ENCODE measurements around the gene SRD5A1.

The SRD5A1 gene

DNA sequence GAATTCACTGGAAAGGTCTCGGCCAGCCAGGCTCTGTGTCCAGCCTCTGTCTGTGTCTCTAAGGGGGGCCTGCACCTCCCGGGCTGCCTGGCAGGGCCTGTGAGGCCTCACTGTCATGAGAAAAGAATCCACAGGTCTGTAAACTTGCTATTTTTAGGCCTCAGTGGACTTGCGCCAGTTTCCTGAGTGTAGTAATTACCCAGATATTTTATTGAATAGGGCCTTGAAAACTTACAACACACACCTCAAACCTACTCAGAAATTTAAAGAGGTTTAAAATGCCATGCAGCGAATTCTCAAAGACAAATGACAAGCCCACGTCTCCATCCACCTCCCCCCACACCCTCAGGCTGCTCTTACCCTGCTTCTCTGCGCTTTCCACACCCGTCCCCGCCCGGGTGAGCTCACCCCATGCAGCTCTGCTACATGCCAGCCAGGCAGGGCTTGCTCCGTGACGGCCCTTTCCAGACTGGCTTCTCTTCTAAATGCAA is 71.2 kb downstream of the SRD5A1 start:
- Mint-ChIP-seq H3K9me3 (no peaks in the 10 kb centered on the region), H3K4me1 (peaks cover 20% of the 10 kb centered on the region), H3K27ac (no peak overlapping the region), H3K4me3 (no peak overlapping the region), H3K27me3 (peaks cover 24% of the 10 kb centered on the region)
- ATAC-seq (no peak), DNase-seq (no peak)

DNA sequence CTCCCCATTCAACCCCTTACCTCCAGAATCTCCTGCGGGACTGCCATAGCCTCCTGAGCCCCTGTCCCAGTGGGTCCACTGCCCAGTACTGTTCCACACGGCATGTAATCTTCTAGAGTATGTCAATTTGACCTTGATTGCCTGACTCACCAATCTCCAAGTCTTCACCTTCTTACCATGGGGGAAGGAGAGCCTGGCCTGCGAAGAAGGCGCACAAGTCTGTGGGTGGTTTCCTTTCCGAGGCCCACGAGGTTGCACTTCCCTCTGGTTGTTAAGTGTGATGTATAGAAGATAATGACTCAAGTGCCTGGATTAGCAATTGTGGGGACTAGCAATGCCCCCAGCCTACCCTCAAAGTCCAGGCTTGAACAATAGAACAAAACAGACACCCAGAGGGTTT is 71.8 kb downstream of the SRD5A1 start:
- Mint-ChIP-seq H3K4me3 (peak overlapping the region in 1 of 2 donors; percentile 10), H3K9me3 (no peaks in the 10 kb centered on the region)

DNA sequence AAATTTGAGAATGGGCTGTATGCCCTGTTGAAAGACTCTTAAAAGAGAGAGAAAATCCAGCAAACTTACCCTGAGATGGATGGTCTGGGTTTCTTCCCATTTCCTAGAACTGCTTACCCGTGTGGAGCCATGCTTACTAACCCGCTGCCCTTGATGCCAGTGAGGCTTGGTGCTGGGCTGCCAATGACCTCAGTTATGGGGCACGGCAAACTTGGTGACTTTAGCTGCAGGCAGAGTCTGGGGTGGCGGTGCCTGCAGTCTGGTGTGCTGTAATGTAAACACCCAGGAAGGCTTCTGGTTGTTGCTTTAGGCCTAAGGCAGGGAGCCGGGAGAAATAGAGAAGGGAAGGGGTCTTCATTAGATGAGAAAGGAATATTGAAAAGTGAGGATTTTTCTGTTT is 72.7 kb downstream of the SRD5A1 start:
- Mint-ChIP-seq H3K9me3 (no peaks in the 10 kb centered on the region), H3K27ac (peak overlapping the region in 1 of 2 donors; percentile 82), H3K4me1 (peaks cover 20% of the 10 kb centered on the region), H3K4me3 (no peak overlapping the region), H3K27me3 (peaks cover 18% of the 10 kb centered on the region)
- ATAC-seq (no peak), DNase-seq (no peak)

More for the DNA sequence above, 71.8 kb downstream of the SRD5A1 start:
- DNase-seq, result no peak
- H3K4me1 Mint-ChIP-seq, result peaks cover 20% of the 10 kb centered on the region
- no peak for ATAC-seq
- H3K27me3 Mint-ChIP-seq, result peaks cover 18% of the 10 kb centered on the region
- H3K27ac Mint-ChIP-seq, result no peak overlapping the region

DNA sequence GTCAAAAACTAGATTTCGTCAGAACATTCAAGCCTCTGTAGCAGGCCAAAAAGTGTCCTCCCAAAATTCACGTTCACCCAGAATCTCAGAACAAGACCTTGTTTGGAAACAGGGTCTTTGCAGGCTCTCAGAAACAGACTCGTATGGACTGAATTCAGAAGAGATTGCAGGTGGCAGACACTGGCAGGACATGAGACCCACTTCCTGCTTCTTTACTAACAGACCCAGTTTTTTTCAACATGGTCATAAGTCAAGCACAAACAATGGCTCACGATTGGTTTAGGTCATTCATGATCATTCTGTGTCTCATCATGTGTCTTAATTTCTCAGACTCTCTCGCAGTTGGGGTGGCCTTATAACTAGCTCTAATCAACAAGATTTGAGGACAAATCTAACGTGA is 74.6 kb downstream of the SRD5A1 start:
- DNase-seq (no peak), ATAC-seq (no peak)
- Mint-ChIP-seq H3K4me3 (no peak overlapping the region), H3K4me1 (peaks cover 29% of the 10 kb centered on the region), H3K27ac (no peak overlapping the region), H3K27me3 (peaks cover 10% of the 10 kb centered on the region), H3K9me3 (no peaks in the 10 kb centered on the region)

DNA sequence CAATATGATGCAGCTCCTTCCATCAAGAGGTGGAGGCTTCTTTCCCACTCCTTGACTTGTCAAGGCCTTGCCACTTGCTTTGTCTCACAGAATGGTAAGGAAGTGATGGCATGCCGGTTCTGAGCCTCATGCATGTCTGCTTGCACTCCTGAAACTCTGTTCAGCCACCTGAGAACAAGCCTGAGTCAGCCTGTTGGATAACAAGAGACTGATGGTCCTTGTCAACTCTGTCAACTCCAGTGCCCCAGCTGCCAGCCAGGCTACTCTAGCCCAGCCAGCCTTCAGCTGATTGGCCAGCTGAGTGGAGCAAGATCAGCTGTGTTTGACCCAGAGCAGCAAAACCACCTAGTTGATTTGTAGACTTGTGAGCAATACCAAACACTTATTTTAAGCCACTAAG is 75.6 kb downstream of the SRD5A1 start:
- H3K4me1 Mint-ChIP-seq, result peaks cover 29% of the 10 kb centered on the region
- H3K27me3 Mint-ChIP-seq, result peaks cover 10% of the 10 kb centered on the region
- no peaks in the 10 kb centered on the region for H3K9me3 Mint-ChIP-seq
- no peak overlapping the region for H3K27ac Mint-ChIP-seq
- ATAC-seq (no peak), DNase-seq (no peak)
- no peak overlapping the region for H3K4me3 Mint-ChIP-seq

DNA sequence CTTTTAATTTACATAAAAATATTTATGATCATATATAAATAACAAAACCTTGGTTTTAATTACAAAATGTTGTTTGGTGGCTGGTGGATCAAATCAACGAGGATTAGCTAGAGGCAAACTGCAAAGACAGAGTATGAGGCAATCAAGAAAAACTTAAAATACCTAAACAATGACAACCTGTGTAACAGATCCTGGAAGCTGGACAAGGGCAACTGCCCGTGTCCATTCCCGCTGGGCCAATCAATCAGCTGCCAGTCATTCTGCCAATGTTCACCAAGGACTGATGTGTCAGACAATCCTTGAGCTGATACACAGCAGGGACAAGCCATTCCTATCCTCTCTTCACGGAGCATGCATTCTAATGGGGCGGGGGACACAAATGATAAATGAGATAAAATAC is 76.8 kb downstream of the SRD5A1 start:
- Mint-ChIP-seq H3K9me3 (no peaks in the 10 kb centered on the region), H3K27me3 (peaks cover 10% of the 10 kb centered on the region), H3K27ac (no peak overlapping the region), H3K4me3 (no peak overlapping the region), H3K4me1 (peaks cover 24% of the 10 kb centered on the region)
- no peak for DNase-seq
- ATAC-seq, result no peak

DNA sequence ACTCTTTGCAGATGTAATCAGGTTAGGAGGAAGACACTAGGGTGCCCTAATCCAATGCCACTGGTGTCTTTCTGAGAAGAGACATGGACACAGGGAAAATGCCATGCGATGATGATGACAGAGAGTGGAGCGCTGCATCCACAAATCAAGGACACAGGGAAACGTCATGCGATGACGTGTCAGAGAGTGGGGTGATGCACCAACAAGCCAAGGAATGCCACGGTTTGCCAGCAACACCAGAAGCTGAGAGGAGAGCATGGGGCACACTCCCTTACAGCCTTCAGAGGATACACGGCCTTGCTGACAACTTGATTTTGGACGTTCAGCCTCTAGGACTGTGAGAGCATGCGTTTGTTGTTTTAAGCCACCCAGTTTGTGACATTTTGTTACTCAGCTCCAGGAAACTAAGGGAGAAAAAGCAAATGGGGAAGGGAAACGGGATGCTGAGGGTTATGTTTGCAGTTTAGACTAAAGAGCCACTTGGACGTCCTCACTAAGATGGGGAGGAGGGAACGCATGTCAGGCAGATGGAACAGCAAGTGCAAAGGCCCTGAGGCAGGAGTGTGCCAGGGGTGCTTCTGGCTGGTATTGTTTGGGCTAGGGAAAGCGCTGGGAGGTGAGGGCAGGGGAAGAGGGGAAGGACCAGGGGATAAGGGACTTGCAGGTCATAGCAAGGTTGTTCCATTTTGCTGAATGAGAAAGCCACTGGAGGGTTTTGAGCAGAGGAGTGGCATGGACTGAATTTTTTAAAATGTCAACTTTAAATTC is 77.5 kb downstream of the SRD5A1 start:
- H3K27ac Mint-ChIP-seq, result peak overlapping the region in 1 of 2 donors; percentile 44
- DNase-seq (no peak), ATAC-seq (no peak)
- no peak overlapping the region for H3K4me3 Mint-ChIP-seq
- peaks cover 19% of the 10 kb centered on the region for H3K4me1 Mint-ChIP-seq
- H3K27me3 Mint-ChIP-seq, result peaks cover 10% of the 10 kb centered on the region
- no peaks in the 10 kb centered on the region for H3K9me3 Mint-ChIP-seq

DNA sequence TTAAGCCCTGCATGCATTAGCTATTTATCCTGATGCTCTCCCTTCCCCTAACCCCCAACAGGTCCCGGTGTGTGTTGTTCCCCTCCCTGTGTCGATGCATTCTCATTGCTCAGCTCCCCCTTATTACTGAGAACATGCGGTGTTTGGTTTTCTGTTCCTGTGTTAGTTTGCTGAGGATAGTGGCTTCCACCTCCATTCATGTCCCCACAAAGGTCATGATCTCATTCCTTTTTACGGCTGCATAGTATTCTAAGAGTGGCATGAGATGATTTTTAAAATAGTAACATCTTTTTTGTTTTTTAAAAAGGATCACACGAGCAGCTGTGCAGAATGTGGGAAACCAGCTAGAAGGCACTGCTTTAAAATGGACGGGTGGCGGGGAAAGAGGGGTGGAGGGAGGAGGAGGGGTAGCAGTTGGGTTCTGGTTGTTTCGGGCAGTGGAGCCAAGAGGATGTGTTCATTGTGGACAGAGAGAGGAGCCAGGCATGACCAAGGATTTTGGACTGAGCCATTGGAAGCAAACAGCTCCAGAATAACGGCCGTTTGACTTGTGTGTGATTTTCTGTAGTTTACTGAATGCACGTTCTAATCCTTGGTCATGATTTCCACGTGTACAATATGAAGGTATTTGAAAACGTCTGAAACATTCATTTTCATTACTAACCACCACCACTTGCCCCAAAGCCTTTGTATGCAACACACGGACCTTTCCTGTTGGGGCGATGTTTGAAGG is 78.3 kb downstream of the SRD5A1 start:
- Mint-ChIP-seq H3K9me3 (no peaks in the 10 kb centered on the region), H3K27me3 (peaks cover 10% of the 10 kb centered on the region)
- no peak for ATAC-seq

DNA sequence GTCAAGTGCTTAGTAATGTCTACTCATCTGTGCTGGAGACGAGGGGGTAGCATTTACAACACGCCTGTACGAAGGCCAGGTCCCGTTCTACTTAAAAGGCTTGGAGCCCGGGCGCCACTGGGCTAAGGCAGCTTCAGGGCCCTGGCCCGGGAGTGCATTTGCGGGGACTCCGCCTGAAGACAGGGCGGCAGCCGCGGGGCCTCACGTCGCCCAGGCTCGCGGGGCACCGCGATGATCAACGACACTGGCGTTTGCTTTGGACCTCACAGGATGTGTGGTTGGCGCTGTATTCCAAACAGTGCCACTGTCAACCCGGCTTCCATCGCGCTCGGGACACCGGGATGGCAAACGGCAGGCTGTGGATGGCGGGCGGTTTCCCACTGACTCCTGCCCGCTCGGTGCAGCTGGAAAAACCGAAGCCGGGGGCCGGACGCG is 78.9 kb downstream of the SRD5A1 start:
- DNase-seq (peak; percentile 56 to 65), ATAC-seq (peak; percentile 42)
- H3K4me3 Mint-ChIP-seq, result peak overlapping the region; percentile 85 to 89
- H3K9me3 Mint-ChIP-seq, result no peaks in the 10 kb centered on the region
- H3K4me1 Mint-ChIP-seq, result peaks cover 24% of the 10 kb centered on the region
- H3K27ac Mint-ChIP-seq, result peak overlapping the region; percentile 78 to 96
- peaks cover 10% of the 10 kb centered on the region for H3K27me3 Mint-ChIP-seq

More for the DNA sequence above, 78.3 kb downstream of the SRD5A1 start:
- peak overlapping the region; percentile 78 to 96 for H3K27ac Mint-ChIP-seq
- DNase-seq, result no peak
- H3K4me1 Mint-ChIP-seq, result peaks cover 19% of the 10 kb centered on the region
- peak overlapping the region; percentile 85 to 89 for H3K4me3 Mint-ChIP-seq

DNA sequence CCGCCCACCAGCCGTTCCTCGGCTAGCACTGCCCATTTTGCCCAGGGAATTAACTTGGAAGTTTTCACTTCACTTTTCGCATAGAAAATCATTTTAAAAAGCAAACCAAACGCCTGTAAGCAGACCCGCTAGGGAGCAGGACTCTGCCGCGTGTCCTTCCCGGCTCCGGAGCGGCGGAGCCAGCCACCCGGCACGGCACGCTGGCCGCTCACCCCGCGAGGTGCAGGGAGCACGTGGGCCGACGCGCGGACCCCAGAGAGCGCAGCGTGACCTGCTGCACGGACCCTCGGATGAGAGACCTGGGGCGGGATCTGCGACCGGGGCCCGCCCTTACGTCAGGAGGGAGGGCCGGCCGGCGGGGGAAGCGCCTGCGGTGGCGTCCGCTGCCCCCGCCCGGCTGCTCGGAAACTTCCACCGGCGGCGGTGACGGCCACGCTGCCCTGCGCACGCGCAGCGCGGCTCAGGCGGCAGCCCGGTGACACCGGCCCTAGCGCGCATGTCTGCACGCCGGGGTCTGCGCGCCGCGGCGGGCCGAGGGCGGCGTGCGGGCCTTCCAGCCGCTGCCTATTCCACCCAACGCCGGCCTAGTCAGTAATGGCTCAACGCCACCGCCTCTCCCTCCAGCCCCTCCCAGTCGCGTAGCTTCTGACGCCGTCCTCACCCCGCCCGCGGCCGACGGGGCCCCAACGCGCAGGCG is 79.5 kb downstream of the SRD5A1 start:
- Mint-ChIP-seq H3K27me3 (peaks cover 10% of the 10 kb centered on the region), H3K4me3 (peak overlapping the region; percentile 85 to 89), H3K4me1 (peaks cover 29% of the 10 kb centered on the region), H3K9me3 (no peaks in the 10 kb centered on the region), H3K27ac (peak overlapping the region; percentile 78 to 96)
- ATAC-seq (peak; percentile 86), DNase-seq (peak; percentile 98 to 99)

DNA sequence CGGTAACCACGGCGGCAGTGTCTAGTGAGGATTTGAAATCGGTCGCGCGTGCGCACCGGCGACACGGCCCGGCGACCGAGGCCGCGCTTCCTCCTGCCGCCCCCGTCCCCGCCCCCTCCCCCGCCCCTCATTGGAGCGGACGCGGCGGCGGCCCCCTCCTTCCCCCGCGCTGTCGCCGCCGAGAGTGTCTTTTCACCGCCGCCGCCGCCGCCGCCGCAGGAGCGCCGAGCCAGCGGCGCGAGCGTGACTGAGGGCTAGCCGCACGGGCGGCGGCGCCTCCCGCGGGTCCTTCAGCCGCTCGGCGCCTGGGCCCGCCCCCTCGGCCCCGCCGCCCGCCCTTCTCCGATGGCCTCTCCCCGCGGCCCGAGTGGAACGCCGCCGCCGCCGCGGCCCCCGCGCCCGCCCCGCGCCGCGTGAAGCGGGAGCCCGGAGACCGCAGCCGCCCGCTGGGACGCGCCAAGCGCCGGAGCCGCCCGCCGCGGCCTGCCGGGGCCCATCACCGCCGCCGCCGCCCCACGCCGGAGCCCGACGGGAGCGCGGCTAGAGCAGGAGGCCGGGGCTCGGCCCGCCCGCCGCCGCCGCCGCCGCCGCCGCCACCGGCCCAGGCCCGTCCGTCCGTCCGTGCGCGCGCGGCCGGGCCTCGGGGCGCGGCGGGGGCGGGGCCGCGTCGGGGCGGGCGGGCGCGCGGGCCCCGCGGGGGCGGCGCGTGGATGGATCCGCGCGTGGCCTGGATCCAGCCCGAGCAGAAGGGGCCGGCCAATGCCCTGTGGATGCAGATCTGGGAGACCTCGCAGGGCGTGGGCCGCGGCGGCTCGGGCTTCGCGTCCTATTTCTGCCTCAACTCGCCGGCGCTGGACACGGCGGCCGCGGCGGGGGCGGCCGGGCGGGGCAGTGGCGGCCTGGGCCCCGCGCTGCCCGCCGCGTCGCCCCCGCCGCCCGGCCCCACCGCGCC is 80.3 kb downstream of the SRD5A1 start, which contains the start of gene TENT4A:
Gene TENT4A, plus strand, starts transcription at position 159 of the 952 bp plus-strand sequence. Its CDS starts 552 bp downstream, at position 711.
- Mint-ChIP-seq H3K9me3 (no peaks in the 10 kb centered on the region), H3K4me1 (peaks cover 37% of the 10 kb centered on the region), H3K4me3 (peak within 1 kb of the TSS; percentile 85 to 89), H3K27me3 (peaks cover 10% of the 10 kb centered on the region), H3K27ac (peak within 1 kb of the TSS; percentile 78 to 96)
- DNase-seq, result no peak
- peak; percentile 5 for ATAC-seq

DNA sequence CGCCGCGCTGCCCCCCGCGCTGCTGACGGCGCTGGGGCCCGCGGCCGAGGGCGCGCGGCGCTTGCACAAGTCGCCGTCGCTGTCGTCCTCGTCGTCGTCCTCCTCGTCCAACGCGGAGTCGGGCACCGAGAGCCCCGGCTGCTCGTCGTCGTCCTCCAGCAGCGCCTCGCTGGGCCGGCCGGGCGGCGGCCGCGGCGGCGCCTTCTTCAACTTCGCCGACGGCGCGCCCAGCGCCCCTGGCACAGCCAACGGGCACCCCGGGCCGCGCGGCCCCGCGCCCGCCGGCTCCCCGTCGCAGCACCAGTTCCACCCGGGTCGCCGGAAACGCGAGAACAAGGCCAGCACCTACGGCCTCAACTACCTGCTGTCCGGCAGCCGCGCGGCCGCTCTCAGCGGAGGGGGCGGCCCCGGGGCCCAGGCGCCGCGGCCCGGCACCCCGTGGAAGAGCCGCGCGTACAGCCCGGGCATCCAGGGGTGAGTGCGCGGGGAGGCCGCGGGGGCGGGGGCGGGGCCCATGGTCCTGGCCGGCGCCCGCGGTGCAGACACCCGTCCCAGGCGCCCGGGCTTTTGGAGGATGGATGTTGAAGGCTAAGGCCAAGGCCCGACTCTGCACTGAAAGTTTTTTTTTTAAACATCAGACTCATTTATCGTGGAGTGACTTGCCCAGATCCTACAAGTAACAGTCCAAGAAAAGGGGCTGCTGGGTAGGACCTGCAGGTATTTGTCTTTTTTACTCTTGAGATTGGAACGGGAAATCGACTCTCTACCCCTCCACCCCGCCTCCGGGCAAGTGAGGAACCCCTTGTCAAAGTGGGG is 81.2 kb downstream of the SRD5A1 start:
- peak in 1 of 2 donors; percentile 37 for DNase-seq
- peaks cover 10% of the 10 kb centered on the region for H3K27me3 Mint-ChIP-seq
- H3K4me3 Mint-ChIP-seq, result peak overlapping the region; percentile 74 to 83
- H3K4me1 Mint-ChIP-seq, result peaks cover 46% of the 10 kb centered on the region
- no peaks in the 10 kb centered on the region for H3K9me3 Mint-ChIP-seq
- H3K27ac Mint-ChIP-seq, result peak overlapping the region; percentile 76 to 89
- ATAC-seq, result no peak

DNA sequence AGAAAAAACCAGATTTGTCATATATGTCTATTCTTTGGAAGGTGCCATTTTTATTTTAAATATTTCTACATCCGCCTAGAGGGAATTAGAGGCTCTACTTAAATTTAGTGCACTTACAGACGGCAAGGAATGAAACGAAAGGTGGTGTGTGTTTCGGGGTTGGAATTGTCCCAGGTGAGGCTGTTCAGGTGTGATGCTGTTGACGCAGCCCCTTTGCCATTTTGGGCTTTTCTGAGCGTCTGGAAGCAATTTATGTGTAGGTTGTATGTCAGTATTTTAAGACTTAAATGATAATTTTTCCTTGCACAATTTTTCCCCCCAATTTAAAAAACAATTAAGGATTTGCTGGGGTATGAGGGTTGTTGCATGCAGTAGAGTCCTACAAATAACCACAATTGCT is 82.0 kb downstream of the SRD5A1 start:
- Mint-ChIP-seq H3K27ac (no peak overlapping the region), H3K9me3 (no peaks in the 10 kb centered on the region), H3K4me1 (peaks cover 55% of the 10 kb centered on the region), H3K27me3 (peaks cover 8% of the 10 kb centered on the region), H3K4me3 (peak overlapping the region; percentile 74 to 83)
- no peak for ATAC-seq
- DNase-seq, result no peak

Measured in stimulated activated naive CD8-positive, alpha-beta T cell treated with anti-CD3 and anti-CD28 coated beads, Interleukin-15, amount 100 ng/mL, for 72 hours (primary cell).